CD4-positive, alpha-beta T cell treated with Interleukin-1 beta for 1 hour (primary cell): Measurements from ENCODE around the gene NEDD4L.
"Not testable (repeated sequence)": the region's sequence is repeated elsewhere in the genome, so short reads cannot be mapped to it uniquely, and the experiment has no call there.

Source experiments
- DNase-seq, 2 donors: peaks; one replicate each; pipeline ENCODE4 v3.0.0-alpha.2; 2020 to 2022

NEDD4L gene

GRCh38 chr18:58249712-58250111 is 205.7 kb downstream of the NEDD4L start:
- no peak for DNase-seq

GRCh38 chr18:58251416-58251815 is 207.4 kb downstream of the NEDD4L start:
- no peak for DNase-seq

- no peak for DNase-seq
These were observed 208.1 kb downstream of the NEDD4L start for GRCh38 chr18:58252166-58252565.

GRCh38 chr18:58253318-58253717 is 209.3 kb downstream of the NEDD4L start:
- no peak for DNase-seq

- no peak for DNase-seq
These were observed 209.8 kb downstream of the NEDD4L start for GRCh38 chr18:58253871-58254270.

- no peak for DNase-seq
These were observed 211.0 kb downstream of the NEDD4L start for GRCh38 chr18:58254873-58255511.

GRCh38 chr18:58255701-58256311 is 211.8 kb downstream of the NEDD4L start:
- no peak for DNase-seq

- DNase-seq = no peak
These were observed 212.5 kb downstream of the NEDD4L start for GRCh38 chr18:58256316-58257080.

- DNase-seq = no peak
These were observed 213.4 kb downstream of the NEDD4L start for GRCh38 chr18:58257461-58257860.

- no peak for DNase-seq
These were observed 214.8 kb downstream of the NEDD4L start for GRCh38 chr18:58258692-58259342.

GRCh38 chr18:58263055-58263957 is 219.3 kb downstream of the NEDD4L start:
- DNase-seq = no peak

- DNase-seq = no peak
These were observed 220.0 kb downstream of the NEDD4L start for GRCh38 chr18:58264075-58264474.

GRCh38 chr18:58264840-58265239 is 220.8 kb downstream of the NEDD4L start:
- no peak for DNase-seq

GRCh38 chr18:58265489-58265888 is 221.5 kb downstream of the NEDD4L start:
- DNase-seq = not testable (repeated sequence)

GRCh38 chr18:58266291-58266690 is 222.3 kb downstream of the NEDD4L start:
- DNase-seq = no peak

GRCh38 chr18:58267493-58267892 is 223.5 kb downstream of the NEDD4L start:
- no peak for DNase-seq

GRCh38 chr18:58268849-58269248 is 224.8 kb downstream of the NEDD4L start:
- no peak for DNase-seq

- DNase-seq = no peak
These were observed 225.9 kb downstream of the NEDD4L start for GRCh38 chr18:58269931-58270330.

- no peak for DNase-seq
These were observed 226.4 kb downstream of the NEDD4L start for GRCh38 chr18:58270396-58270795.

GRCh38 chr18:58271770-58272169 is 227.7 kb downstream of the NEDD4L start:
- DNase-seq = no peak

- DNase-seq = no peak
These were observed 228.2 kb downstream of the NEDD4L start for GRCh38 chr18:58272209-58272608.

- no peak for DNase-seq
These were observed 228.9 kb downstream of the NEDD4L start for GRCh38 chr18:58272779-58273435.
